NCI-H1417 treated with DMSO at 0.1 percent for 48 hours (cell line): ENCODE measurements around the gene GMIP.

Source experiments
- DNase-seq: peaks from one replicate; lab custom pipeline; 2025; lab: John Stamatoyannopoulos, UW

Gene GMIP

GRCh38 chr19:19659646-19660245, 16.3 kb upstream of the GMIP start:
- DNase-seq, result no peak

- no peak for DNase-seq
Measured at GRCh38 chr19:19657397-19657783, 13.9 kb upstream of the GMIP start.

DNA sequence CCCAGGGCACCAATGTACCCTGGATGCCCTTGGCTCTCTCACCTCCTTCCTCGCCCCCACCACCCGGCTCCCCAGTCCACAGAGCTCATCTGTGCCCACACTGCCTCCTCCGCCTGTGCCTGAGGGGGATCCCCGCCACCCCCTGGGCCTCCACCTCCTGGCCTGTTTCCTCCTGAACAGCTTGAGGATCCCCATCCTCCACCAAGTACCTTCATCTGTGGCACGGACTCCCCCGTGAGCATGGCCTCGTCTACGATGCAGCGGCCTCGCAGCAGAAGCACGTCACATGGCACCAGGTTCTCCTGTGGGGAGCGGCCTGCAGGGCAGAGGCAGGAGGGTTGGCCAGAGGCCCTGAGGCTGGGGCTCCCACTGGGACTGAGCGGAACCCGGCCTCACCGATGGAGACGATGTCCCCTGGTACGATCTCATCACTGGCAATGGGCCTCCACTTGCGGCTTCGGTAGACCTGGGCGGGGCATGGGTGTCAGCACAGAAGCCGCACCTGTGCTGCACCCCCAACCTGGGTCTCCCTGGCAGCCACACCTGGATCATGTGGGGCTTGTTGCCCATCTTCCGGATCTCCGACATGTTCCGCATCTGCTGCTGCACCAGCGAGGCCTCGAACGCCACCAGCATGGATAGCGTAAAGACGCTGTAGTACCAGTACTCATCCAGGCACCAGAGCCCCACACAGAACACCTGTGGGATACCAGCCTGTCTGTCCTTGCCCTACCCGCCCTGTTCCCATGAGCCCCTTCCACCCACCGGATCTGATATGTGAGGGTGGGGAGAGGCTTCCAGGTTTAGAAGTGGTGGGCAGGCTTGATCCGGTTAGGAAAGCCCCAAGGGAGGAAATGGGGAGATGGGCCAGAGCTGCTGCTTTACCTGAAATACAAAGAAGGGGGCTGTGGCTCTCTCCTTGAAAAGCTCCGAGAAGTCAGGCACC, 13.3 kb upstream of the GMIP start:
- no peak for DNase-seq

- DNase-seq, result no peak
Measured at GRCh38 chr19:19655641-19656343, 12.3 kb upstream of the GMIP start.

DNA sequence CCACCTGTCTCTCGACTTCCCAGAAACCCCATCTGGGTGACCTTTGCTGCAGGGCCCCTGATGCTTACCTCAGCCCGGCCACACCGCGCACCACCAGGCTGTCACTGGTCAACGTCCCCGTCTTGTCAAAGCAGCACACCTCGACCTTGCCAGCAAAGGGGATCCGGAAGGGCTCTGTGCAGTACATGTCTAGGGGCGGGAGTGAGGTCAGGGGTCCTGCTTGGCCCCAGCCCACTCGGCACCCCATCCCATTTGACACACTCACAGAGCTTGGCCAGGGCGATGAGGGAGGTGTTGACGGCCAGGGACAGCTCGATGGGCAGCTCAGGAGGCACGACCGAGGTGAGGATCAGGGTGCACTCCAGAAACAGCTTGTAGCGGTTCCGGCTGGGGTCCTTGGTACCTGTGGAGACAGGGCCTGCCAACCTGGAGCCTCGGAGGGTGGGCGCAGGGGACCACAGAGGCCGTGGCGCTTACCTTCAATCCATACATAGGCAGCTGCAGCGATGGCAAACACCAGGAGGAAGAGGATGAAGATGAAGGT, 11.7 kb upstream of the GMIP start:
- no peak for DNase-seq

- no peak for DNase-seq
Measured at GRCh38 chr19:19654441-19654840, 11.0 kb upstream of the GMIP start.

DNA sequence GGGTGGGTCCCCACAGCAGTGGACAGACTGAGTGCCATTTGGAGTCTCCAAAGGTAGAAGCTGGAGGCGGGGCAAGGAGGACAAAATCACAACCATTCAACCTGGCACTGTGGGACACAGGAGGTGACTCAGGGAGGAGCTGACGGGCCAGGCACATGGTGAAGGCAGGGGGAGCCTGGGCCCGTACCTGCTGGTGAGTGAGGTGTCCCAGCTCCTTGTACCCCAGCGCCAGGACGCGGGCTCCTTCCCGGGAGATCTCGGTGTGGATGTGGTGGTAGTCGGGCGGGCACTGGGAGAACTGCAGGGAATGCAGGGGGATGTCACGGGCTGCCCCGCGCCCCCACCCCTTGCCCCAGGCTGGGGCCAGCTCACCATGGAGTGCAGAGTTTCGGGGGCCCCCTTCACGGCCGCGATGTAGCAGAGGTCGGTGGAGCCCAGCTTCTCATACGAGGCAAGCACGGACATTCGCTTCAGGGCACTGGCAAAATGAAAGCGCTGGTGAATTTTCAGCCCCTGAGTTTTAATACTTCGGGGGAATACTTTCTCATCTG, 10.2 kb upstream of the GMIP start:
- DNase-seq, result no peak

- no peak for DNase-seq
Measured at GRCh38 chr19:19652482-19653295, 9.2 kb upstream of the GMIP start.

DNA sequence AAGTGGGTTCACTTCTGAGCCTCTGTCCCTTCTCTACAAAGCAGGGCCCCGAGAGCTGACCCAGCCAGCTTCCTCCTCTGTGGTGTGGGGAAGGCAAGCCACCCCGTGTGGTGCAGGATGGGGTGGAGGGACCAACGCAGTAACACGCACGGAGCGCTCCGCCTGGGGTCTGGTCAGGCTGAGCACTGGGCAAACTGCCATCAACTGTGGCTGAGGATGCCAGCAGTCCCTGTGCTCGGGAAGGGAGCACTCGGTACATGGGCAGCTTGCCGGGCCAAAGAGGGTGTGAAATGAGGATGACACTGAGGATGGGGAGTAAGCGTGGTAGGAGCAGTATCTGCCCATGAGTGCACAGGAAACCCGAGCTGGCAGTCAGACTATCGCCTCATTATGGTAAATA, 7.6 kb upstream of the GMIP start:
- no peak for DNase-seq

GRCh38 chr19:19650331-19650730, 6.9 kb upstream of the GMIP start:
- DNase-seq, result no peak

GRCh38 chr19:19649580-19649995, 6.1 kb upstream of the GMIP start:
- DNase-seq, result no peak

GRCh38 chr19:19649155-19649554, 5.7 kb upstream of the GMIP start:
- DNase-seq, result no peak

DNA sequence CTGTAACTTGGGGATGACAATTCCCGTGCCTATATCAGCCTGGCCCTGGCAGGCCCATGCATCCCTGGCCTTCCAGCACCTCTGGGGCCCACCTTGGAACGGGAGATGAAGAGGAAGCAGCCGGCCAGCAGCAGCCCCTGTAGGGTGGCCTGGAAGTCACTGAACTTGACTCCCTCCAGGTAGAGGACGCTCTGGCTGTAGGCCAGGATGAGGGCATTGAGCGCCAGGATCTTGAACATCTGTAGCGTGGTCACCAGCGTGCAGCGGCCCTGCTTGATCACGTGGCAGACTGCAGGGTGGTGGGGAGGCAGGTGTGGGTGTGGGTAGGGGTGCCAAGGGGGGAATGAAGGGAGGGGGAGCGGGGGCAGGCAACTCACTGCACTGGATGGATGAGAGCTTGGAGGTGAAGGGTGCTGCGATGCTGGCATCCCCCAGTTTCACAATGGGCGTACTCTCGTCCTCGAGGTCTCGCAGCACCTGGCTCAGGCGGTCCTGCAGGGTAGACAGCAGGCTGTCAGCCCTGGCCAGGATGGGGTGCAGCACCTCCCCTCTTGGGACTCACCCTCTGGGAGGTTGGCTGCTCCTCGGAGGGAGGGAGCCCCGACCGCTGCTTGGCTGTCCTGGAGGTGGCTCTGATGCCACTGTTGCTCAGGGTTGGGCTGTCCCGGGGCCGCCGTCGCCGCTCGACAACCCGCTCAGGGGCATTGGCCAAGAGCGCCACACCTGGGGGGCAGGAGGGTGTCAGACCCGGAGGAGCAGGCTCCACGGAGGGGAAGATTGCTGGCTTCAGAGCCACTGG, 3.8 kb upstream of the GMIP start:
- DNase-seq, result no peak

DNA sequence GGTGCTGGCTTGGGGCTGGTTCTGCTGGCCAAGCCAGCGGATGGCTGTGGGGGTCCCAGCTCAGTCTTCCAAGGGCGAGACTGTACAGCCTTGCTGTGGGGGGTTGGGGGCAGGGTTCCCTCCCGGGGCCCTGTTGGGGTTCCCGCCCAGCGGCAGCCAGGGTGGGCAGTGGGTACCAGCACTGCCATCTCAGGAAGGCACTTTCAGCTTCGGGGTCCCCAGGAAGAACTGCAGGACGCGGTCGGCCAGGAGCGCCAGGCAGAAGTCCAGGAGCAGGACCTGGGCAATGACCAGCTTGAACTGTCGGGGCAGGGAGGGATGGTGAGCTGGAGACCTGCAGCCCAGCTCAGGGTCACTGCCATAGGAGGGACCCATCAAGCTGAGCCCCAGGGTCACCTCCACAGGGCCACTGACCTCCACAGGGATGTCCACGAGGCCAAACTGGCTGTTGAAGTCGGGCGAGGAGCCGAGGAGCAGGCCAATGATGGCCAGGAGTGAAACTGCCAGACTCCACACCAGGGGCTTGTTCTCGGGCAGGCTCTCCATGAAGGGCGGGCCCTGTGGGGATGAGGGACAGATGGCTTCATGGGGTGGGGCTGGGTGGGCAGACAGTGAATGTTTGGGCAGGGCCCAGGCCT, 1.9 kb upstream of the GMIP start:
- no peak for DNase-seq

- DNase-seq, result no peak
Measured at GRCh38 chr19:19644054-19644388, 564 bp upstream of the GMIP start.

GRCh38 chr19:19642506-19643157, 825 bp downstream of the GMIP start:
- no peak for DNase-seq

DNA sequence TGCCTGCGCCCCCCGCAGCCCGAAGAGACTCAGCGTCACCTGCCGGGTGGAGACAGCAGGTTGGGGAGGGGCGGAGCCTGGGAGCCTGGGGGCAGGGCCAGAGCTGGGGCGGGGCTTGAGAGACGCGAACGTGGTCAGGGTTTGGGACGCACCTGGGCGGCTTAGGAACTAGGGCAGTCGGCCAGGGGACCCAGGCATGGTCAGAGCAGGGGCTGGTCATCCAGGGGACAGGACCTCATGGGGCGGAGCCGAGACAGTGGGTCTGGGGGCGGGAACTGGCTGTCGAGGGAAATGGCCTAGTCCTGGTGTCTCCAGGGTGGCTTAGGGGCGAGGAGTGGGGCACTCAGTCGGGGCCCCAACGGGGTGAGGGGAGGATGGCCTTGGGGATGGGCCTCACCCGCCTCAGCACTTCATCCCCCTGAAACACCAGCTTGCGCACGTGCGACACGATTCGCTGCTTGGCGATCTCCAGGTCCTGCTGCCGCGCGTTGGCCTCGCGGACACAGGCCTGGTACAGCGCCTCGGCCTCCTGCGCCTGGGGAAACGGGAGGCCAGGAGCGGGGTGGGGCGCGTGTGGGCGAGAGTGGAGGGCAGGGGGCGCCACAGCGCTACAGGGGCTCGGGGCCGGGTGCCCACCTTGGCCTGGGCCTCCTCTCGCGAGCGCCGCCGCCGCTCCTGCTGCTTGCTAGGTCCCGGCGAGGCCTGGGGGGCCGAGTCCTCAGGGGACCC, 5.8 kb downstream of the GMIP start:
- DNase-seq, result no peak

DNA sequence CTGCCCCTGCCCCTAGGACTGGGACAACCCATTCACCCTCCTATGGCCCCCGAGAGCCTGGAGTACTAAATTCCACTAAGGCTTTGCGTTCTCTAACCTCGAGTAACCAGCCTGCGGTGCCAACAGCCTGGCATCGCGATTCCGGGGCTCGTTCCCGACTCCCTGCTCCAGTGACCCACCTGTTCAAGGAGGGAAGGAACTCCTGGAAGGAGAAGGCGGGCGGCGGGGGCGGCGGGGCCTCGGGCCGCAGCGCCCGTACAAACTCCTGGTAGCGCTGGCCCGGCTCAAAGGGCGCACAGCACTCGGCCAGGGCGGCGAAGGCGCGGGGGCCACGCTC, 6.3 kb downstream of the GMIP start:
- no peak for DNase-seq

- no peak for DNase-seq
Measured at GRCh38 chr19:19636573-19637185, 6.8 kb downstream of the GMIP start.
